ENCODE data around the gene SIX3.

The SIX3 gene

DNA sequence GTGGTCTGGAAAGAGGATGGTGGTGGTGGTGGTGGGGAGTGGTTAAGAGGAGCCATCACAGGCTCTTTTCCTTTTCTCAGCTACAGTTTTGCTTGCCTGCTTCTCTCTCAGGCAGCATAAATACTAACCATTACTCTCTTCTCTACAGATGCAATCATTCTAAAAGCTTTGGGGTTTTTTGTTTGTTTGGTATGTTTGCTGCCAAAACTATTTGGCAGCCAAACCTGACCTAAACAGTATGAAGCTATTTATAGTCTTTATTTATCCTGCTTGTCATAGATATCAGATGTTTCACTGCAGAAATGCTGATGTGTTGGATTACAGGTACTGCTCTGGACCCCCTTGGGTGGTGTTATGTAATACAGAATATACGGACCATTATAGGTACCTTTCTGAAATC is 15.3 kb downstream of the SIX3 start:
- peak; percentile 64 for DNase-seq (ENCODE audit: low read depth)
- no peak overlapping the region for H3K4me3 ChIP-seq (ENCODE audit: control insufficient read depth, low read depth, low read length)
- TF ChIP-seq, protein P1, sequence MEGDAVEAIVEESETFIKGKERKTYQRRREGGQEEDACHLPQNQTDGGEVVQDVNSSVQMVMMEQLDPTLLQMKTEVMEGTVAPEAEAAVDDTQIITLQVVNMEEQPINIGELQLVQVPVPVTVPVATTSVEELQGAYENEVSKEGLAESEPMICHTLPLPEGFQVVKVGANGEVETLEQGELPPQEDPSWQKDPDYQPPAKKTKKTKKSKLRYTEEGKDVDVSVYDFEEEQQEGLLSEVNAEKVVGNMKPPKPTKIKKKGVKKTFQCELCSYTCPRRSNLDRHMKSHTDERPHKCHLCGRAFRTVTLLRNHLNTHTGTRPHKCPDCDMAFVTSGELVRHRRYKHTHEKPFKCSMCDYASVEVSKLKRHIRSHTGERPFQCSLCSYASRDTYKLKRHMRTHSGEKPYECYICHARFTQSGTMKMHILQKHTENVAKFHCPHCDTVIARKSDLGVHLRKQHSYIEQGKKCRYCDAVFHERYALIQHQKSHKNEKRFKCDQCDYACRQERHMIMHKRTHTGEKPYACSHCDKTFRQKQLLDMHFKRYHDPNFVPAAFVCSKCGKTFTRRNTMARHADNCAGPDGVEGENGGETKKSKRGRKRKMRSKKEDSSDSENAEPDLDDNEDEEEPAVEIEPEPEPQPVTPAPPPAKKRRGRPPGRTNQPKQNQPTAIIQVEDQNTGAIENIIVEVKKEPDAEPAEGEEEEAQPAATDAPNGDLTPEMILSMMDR (conservative IDR thresholded peaks at IDR 0.05; ENCODE audit: control insufficient read depth, insufficient read depth, low read depth, low read length) = no peak

DNA sequence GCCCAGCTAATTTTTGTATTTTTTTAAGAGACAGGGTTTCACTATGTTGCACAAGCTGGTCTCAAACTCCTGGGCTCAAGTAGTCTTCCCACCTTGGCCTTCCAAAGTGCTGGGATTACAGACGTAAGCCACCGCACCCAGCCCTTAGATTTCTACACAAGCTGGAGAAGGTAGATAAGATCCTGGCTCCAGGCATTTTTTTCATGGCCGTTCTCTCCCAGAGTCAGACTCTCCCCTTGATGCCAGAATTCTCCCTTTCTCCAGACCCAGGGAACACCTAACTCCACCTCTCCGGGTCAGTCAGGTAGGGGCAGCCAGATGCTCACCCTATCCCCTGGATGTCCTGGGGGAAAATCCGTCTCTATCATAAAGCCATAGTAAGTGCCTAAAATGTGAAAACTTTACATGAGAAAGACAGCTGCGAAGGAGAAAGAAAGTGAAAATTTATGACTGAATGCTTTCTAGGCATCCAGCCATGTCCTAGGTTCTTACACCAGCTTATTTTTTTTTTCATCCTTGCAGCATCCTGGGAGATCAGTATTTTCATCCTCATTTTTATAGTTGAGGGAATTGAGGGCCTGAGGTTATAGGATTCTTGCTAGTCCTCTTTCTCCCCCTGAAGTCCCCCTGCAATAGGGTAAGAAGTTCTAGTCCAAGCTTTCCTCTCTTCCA is 16.3 kb downstream of the SIX3 start:
- no peak overlapping the region for H3K4me3 ChIP-seq (ENCODE audit: control insufficient read depth, low read depth, low read length)
- TF ChIP-seq, protein P1 (conservative IDR thresholded peaks at IDR 0.05; ENCODE audit: control insufficient read depth, insufficient read depth, low read depth, low read length) = no peak
- peak; percentile 67 for DNase-seq (ENCODE audit: low read depth)

DNA sequence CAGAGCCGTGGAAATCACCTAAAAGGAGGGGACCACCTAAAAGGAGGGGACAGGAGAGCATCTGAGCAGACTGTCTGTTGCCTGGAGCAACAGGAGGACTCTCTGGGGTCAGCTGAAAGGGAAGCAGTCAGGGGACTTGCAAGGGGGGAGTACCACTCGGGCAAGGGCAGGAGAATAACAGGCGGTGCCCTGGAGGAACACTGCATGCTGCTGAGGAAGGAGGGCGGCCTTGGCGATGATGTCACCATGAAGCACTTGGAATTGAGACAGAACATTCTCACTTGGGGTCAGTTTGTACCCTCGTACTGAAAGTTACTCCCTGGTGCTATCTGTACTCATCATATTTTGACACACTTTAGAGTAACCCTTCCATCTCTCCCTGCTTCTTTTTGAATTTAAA is 18.4 kb downstream of the SIX3 start:
- TF ChIP-seq, protein P1 (conservative IDR thresholded peaks at IDR 0.05; ENCODE audit: control insufficient read depth, insufficient read depth, low read depth, low read length) = no peak
- no peak overlapping the region for H3K4me3 ChIP-seq (ENCODE audit: control insufficient read depth, low read depth, low read length)
- peak; percentile 85 for DNase-seq (ENCODE audit: low read depth)

DNA sequence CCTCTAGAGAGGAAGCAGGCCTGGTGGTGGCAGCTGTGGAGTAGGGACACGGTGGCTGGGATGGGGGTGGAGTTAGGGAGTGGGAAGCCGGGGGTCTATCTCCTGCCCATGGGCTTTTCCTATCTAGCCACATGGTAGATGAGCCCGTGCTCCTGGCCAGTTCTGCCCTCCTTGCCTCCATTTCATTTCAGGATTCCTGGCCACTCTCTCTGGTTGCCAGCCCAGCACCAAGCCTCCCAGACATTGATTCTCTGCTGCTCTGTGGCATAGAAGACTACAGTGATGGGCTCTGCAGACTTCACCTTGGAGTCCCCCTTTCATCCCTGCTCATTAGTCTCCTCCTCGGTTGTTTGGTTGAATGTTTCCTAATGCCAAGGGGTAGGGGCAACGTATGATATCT is 19.4 kb downstream of the SIX3 start:
- no peak overlapping the region for H3K4me3 ChIP-seq (ENCODE audit: control insufficient read depth, low read depth, low read length)
- TF ChIP-seq, protein P1 (conservative IDR thresholded peaks at IDR 0.05; ENCODE audit: control insufficient read depth, insufficient read depth, low read depth, low read length) = no peak
- DNase-seq (ENCODE audit: low read depth) = no peak

DNA sequence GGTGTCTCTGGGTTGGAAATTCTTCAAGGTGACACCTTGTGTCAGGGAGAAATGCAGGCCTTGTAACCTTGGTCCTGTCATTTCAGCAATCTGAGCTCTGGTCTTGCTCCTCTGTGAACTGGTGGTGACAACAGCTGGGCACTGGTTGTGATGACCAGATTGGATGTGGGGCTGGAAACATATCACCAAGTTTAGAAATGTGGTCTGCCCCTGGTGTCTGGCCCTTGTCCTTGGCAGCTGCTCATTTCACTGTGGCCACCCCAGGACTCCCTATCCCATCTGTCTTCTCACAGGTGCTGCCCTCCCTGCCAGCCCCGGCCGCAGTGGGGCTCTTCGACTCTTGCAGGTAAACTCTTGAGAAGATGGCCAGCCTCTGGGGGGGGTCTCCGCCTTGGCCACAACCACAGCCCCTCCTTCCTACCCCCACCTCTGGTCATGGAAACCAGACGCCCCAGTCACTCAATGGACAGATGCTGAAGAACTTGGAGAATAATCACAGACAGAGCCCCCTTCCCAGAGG is 20.7 kb downstream of the SIX3 start:
- TF ChIP-seq, protein P1 (conservative IDR thresholded peaks at IDR 0.05; ENCODE audit: control insufficient read depth, insufficient read depth, low read depth, low read length) = no peak
- no peak overlapping the region for H3K4me3 ChIP-seq (ENCODE audit: control insufficient read depth, low read depth, low read length)
- DNase-seq (ENCODE audit: low read depth) = no peak

DNA sequence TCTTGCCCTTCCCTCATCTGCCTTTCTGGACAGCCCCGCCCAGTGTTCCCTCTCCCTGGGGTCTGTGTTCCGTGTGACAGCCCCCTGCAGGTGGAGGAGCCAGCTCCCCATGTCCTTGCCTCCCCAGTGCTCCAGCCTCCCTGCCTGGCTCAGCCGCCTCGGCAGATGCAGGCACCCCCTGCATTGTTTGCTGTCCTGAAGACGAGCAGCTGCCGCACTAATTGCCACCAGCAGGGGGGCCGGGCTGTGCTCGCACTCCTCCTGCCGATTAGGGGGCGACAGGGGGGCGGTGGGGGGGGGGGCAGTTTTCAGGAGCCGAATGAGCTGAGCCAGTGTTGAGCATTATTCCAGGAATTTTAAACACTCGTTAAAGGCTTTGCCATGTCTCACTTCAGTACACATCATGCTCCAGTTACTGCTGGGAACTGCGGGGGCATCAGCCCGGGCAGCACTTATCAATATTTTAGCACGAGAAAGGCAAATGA is 23.3 kb downstream of the SIX3 start:
- TF ChIP-seq, protein P1 (conservative IDR thresholded peaks at IDR 0.05; ENCODE audit: control insufficient read depth, insufficient read depth, low read depth, low read length) = peak; percentile 14
- H3K4me3 ChIP-seq (ENCODE audit: control insufficient read depth, low read depth, low read length) = no peak overlapping the region
- DNase-seq (ENCODE audit: low read depth) = peak; percentile 65

Measured in fibroblast of mammary gland (primary cell).